ENCODE results near the gene PRR16.

Gene PRR16

GRCh38 chr5:120533581-120533980 is 69.5 kb downstream of the PRR16 start:
- TF ChIP-seq POLR2AphosphoS5 (IDR thresholded peaks at IDR 0.05; ENCODE audit: low read depth): no peak
- no peak for TF ChIP-seq GABPA (IDR thresholded peaks at IDR 0.05; ENCODE audit: low read depth)
- no peak for TF ChIP-seq REST (IDR thresholded peaks at IDR 0.05; ENCODE audit: insufficient replicate concordance, low read depth)
- no peak for TF ChIP-seq SPI1 (IDR thresholded peaks at IDR 0.05; ENCODE audit: borderline replicate concordance, low read depth)
- H3K4me3 ChIP-seq (replicated peaks; ENCODE audit: insufficient read depth, low read length): no peak overlapping the region
- no peak for DNase-seq (ENCODE audit: low read depth in 1 of 2, low spot score in 1 of 2)
- H3K27me3 ChIP-seq (ENCODE audit: insufficient read depth, poor library complexity, severe bottlenecking): no peaks in the 10 kb centered on the region
- no peak overlapping the region for H3K27ac ChIP-seq (replicated peaks)

DNA sequence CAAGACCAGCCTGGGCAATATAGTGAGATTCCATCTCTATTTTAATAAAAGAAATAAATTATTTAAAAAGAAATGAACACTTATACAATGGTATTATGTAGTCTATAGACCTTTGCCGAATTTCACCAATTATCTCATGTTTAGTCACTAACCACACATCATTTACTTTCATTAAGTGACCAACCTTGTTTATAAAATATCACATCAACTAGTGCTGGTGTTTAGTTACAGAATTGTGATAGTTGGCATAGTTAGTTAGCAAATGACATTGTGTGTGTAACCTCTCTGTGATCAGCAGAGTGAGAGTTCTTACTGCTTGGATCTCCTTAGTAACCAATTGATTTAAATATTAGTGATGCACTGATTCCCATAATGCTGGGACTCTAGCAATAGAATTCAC is 71.8 kb downstream of the PRR16 start:
- Histone ChIP-seq H3K27me3 (ENCODE audit: insufficient read depth, poor library complexity, severe bottlenecking) (no peaks in the 10 kb centered on the region), H3K27ac (replicated peaks) (no peak overlapping the region), H3K4me3 (replicated peaks; ENCODE audit: insufficient read depth, low read length) (no peak overlapping the region)
- no peak for DNase-seq (ENCODE audit: low read depth in 1 of 2, low spot score in 1 of 2)
- no peak for TF ChIP-seq POLR2AphosphoS5 (IDR thresholded peaks at IDR 0.05; ENCODE audit: low read depth)

DNA sequence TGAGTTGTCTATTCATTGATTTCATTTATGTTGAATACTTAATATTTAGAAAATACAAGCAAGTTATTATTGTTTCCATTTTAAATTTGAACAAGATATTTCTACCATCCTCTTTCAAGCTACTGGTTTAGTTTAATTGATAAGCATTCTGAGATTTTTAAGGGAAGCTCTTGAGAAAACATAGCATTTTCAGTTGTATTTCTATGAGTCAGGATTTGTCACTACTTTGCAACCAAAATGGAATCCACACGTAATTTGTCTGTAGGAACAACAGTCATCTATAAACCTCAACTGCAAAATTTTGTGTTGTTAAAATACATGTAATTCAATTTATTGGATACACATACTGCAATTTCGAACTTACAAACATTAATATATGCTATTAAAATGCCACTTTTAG is 74.0 kb downstream of the PRR16 start:
- H3K27ac ChIP-seq (replicated peaks): no peak overlapping the region

DNA sequence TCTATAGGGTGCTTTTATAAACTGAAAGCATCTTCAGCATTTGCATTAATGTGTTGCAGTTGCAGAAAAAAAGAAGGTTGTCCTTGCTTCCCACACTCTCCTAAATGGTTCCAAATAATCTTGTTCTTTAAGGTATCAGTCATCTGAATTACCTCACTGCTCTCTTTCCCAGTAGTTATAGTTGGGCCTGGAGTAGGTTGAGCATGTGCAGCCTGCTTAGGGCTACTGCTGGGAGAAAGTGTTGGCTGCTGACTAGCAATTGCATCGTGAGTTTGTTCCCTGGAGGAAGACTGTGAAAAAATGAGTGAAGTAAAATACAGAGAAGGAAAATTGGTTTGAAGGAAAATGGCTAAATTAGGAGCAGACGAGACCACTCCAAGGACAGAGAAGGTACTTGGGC is 74.5 kb downstream of the PRR16 start:
- H3K4me3 ChIP-seq (replicated peaks; ENCODE audit: insufficient read depth, low read length): no peak overlapping the region

More for the DNA sequence above, 74.0 kb downstream of the PRR16 start:
- DNase-seq (ENCODE audit: low read depth in 1 of 2, low spot score in 1 of 2): no peak
- no peak overlapping the region for H3K4me3 ChIP-seq (replicated peaks; ENCODE audit: insufficient read depth, low read length)
- no peaks in the 10 kb centered on the region for H3K27me3 ChIP-seq (ENCODE audit: insufficient read depth, poor library complexity, severe bottlenecking)
- TF ChIP-seq, protein P1, sequence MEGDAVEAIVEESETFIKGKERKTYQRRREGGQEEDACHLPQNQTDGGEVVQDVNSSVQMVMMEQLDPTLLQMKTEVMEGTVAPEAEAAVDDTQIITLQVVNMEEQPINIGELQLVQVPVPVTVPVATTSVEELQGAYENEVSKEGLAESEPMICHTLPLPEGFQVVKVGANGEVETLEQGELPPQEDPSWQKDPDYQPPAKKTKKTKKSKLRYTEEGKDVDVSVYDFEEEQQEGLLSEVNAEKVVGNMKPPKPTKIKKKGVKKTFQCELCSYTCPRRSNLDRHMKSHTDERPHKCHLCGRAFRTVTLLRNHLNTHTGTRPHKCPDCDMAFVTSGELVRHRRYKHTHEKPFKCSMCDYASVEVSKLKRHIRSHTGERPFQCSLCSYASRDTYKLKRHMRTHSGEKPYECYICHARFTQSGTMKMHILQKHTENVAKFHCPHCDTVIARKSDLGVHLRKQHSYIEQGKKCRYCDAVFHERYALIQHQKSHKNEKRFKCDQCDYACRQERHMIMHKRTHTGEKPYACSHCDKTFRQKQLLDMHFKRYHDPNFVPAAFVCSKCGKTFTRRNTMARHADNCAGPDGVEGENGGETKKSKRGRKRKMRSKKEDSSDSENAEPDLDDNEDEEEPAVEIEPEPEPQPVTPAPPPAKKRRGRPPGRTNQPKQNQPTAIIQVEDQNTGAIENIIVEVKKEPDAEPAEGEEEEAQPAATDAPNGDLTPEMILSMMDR (IDR thresholded peaks at IDR 0.05; ENCODE audit: insufficient read depth, low read length): no peak
- no peak for TF ChIP-seq POLR2AphosphoS5 (IDR thresholded peaks at IDR 0.05; ENCODE audit: low read depth)
- TF ChIP-seq SPI1 (IDR thresholded peaks at IDR 0.05; ENCODE audit: borderline replicate concordance, low read depth): no peak
- TF ChIP-seq GABPA (IDR thresholded peaks at IDR 0.05; ENCODE audit: low read depth): no peak
- TF ChIP-seq REST (IDR thresholded peaks at IDR 0.05; ENCODE audit: insufficient replicate concordance, low read depth): no peak

More for the DNA sequence above, 74.5 kb downstream of the PRR16 start:
- Histone ChIP-seq H3K27ac (replicated peaks) (no peak overlapping the region), H3K27me3 (ENCODE audit: insufficient read depth, poor library complexity, severe bottlenecking) (no peaks in the 10 kb centered on the region)
- DNase-seq (ENCODE audit: low read depth in 1 of 2, low spot score in 1 of 2): no peak
- TF ChIP-seq, protein P1 (IDR thresholded peaks at IDR 0.05; ENCODE audit: insufficient read depth, low read length): no peak
- TF ChIP-seq GABPA (IDR thresholded peaks at IDR 0.05; ENCODE audit: low read depth) (no peak), POLR2AphosphoS5 (IDR thresholded peaks at IDR 0.05; ENCODE audit: low read depth) (no peak), SPI1 (IDR thresholded peaks at IDR 0.05; ENCODE audit: borderline replicate concordance, low read depth) (no peak), REST (IDR thresholded peaks at IDR 0.05; ENCODE audit: insufficient replicate concordance, low read depth) (no peak)
